ENCODE results near the gene LRRC32.

Gene LRRC32

DNA sequence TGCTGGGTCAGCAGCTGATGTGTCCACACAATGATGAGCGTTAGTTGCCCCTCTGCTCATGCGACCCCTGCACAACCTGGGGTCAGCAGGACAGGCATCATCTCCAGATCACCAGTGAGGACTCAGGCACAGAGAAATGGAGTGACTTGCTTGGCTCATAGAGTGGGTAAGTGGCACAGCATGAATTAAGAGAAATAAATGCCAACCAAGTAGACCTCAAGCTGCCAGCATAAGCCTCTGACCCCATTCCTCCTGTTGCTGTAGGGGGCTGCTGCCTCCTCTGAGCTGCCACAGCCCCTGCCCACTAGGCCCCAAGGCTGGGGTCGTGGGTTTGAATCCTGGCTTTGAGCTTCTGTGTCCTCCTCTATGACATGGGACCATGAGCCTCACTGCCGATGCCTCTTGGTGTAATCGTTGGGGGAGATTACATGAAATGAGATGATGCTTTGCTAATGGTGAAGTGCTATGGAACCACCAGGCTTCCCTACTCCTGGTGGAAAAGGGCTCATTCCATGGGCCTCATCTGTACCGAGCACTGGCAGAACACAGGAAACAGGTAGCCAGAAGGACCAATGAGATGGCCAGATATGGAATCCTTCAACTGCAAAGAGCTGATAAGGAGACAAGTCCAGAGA, 33.6 kb downstream of the LRRC32 start:
- no peak overlapping the region for H3K27ac Mint-ChIP-seq
- H3K27me3 Mint-ChIP-seq = peaks cover 51 to 70% of the 10 kb centered on the region in 2 donors
- H3K4me3 Mint-ChIP-seq = no peak overlapping the region
- H3K9me3 Mint-ChIP-seq = no peaks in the 10 kb centered on the region
- H3K36me3 Mint-ChIP-seq (ENCODE audit: insufficient read depth) = no peaks in the 10 kb centered on the region
- no peaks in the 10 kb centered on the region for H3K4me1 Mint-ChIP-seq (ENCODE audit: low read depth in 2 of 2)
- ATAC-seq (replicated peaks) (no peak), DNase-seq (no peak)

DNA sequence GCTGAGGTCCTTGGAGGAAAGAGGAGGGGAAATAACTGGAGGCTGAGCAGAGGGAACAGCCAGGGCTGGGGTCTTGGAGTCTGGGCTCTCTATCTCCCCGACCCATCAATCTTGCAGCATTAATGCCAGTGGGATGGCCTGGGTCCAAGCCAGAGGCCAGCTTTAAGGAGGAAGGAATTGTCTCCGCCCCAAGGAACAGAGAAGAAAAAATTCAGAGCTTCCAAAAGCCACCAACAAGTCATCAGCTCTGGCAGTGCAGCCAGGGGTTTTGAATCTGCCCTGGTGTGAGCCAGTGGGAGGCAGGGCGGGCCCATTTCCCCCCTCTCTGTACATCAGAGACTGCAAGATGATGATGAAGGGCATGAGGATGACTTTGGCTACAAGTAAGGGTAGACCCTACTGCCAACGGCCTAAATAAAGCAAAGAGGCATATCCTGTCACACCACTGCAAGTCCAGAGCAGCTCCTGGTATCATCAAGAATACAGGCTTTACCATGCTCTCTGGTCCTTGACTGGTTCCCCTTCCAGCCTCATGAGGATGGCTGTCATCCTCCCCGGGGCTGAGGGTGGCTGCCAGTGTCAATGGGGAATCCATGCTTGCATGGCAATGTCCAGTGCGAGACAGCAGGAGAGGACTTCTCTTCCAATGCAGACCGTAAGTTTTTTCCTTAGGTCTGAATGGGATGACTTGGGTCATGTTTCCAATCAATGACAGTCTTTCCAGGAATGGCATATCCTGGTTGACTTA, 34.4 kb downstream of the LRRC32 start:
- H3K27ac Mint-ChIP-seq = no peak overlapping the region
- no peaks in the 10 kb centered on the region for H3K4me1 Mint-ChIP-seq (ENCODE audit: low read depth in 2 of 2)
- H3K36me3 Mint-ChIP-seq (ENCODE audit: insufficient read depth) = no peaks in the 10 kb centered on the region
- no peak for ATAC-seq (replicated peaks)
- H3K4me3 Mint-ChIP-seq = no peak overlapping the region
- no peaks in the 10 kb centered on the region for H3K9me3 Mint-ChIP-seq
- DNase-seq = no peak
- peaks cover 47 to 62% of the 10 kb centered on the region in 2 donors for H3K27me3 Mint-ChIP-seq

DNA sequence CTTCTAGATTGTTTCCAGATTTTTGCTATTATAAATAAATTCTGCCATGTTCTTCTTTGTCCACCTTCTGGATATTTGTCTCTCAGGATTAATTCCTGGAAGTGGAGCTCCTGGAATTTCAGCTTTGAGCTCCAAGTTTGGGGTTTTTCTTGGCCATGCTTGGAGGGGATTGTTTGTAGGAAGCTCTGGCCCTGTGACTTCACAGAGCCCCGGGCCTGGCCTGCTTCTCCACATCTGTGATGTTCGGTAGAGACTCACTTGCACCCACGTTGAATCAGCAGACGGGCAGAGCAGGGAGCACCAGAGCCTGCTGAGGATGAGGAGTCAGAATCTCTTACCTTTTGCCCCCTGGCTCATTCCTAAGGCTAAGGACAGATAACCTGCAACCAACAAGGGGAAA, 35.7 kb downstream of the LRRC32 start:
- Mint-ChIP-seq H3K9me3 (no peaks in the 10 kb centered on the region), H3K4me1 (ENCODE audit: low read depth in 2 of 2) (peaks cover 0 to 4% of the 10 kb centered on the region in 2 donors), H3K36me3 (ENCODE audit: insufficient read depth) (no peaks in the 10 kb centered on the region), H3K27ac (no peak overlapping the region), H3K27me3 (peaks cover 40 to 52% of the 10 kb centered on the region in 2 donors), H3K4me3 (no peak overlapping the region)
- ATAC-seq (replicated peaks) = no peak
- DNase-seq = no peak

DNA sequence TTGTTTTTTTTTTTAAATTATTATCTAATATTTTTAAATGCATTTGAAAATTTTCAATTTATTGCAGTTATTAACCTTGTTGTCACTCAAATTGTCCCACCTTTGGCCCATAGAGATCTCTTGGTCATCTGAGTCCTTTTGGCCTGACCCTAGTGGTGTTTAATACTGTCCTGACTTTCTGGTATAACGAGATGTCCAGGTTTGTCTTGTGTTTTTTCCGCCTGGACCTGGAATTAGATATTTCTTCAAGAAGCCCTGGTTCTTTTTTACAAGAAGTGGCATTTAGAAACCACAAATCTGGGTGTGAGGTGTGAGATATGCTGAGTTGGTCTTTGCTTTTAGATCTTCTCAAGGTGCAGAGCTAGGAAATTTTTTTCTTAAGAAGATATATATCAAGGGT, 38.1 kb downstream of the LRRC32 start:
- Mint-ChIP-seq H3K9me3 (no peaks in the 10 kb centered on the region), H3K4me1 (ENCODE audit: low read depth in 2 of 2) (peaks cover 3 to 13% of the 10 kb centered on the region in 2 donors), H3K27me3 (peaks cover 22 to 30% of the 10 kb centered on the region in 2 donors), H3K4me3 (no peak overlapping the region), H3K27ac (no peak overlapping the region), H3K36me3 (ENCODE audit: insufficient read depth) (no peaks in the 10 kb centered on the region)
- DNase-seq (no peak), ATAC-seq (replicated peaks) (no peak)

DNA sequence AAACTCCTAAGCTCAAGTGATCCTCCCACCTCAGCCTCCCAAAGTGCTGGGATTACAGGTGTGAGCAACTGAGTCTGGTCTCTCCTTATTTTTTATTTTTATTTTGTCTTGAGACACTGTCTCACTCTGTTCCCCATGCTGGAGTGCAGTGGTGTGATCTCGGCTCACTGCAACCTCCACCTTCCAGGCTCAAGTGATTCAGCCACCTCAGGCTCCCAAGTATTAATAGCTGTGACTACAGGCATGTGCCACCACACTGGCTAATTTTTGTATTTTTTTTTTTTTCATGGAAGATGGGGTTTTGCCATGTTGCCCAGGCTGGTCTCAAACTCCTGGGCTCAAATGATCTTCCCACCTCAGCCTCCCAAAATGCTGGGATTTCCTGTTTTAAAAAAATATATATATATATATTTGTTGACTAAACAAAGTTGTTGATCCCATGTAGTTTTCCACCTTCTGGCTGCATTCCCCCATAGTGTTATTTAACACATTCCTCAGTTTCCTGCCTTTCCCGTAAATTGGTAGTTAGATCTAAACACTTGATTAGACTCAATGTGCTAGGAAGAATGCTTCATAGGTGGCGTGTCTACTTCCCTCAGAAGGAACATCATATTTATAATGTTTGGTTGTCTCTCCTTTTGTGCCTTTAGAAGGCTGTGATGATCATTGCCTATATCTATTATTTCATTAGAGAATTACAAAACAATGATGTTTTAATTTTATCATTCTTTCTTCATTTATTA, 38.8 kb downstream of the LRRC32 start:
- H3K4me1 Mint-ChIP-seq (ENCODE audit: low read depth in 2 of 2) = peaks cover 9 to 20% of the 10 kb centered on the region in 2 donors
- H3K27me3 Mint-ChIP-seq = peaks cover 19 to 23% of the 10 kb centered on the region in 2 donors
- no peak for ATAC-seq (replicated peaks)
- peak overlapping the region in 1 of 2 donors; percentile 46 for H3K27ac Mint-ChIP-seq
- no peaks in the 10 kb centered on the region for H3K9me3 Mint-ChIP-seq
- no peak for DNase-seq
- no peak overlapping the region for H3K4me3 Mint-ChIP-seq
- H3K36me3 Mint-ChIP-seq (ENCODE audit: insufficient read depth) = no peaks in the 10 kb centered on the region

DNA sequence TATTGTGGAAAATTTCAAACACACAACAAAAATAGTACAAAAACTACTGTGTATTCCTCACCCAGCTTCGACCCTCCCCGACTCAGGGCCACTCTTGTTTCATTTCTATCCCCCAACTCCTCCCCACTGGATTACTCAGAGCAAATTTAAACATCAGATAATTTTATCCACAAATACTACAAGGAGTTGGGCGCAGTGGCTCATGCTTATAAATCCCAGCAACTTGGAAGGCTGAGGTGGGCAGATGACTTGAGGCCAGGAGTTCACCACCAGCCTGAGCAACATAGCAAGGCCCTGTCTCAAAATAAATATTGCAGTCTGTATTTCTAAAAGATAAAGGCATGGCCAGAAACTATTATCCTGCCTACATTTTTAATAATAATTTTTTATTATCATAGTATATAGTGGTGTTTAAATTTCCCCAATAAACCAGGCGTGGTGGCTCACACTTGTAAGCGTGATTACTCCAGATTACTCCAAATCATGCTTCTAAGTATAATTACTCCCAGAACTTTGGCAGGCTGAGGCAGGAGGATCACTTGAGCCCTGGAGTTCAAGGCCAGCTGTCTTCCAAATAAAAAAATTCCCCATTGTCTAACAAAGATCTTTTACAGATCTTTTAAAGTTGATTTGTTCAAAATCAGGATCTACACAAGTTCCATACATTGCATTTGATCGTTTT, 39.8 kb downstream of the LRRC32 start:
- ATAC-seq (replicated peaks) = no peak
- peaks cover 0 to under 1% of the 10 kb centered on the region in 2 donors for H3K9me3 Mint-ChIP-seq
- no peak for DNase-seq
- H3K36me3 Mint-ChIP-seq (ENCODE audit: insufficient read depth) = no peaks in the 10 kb centered on the region
- peak overlapping the region in 1 of 2 donors; percentile 72 for H3K27ac Mint-ChIP-seq
- no peak overlapping the region for H3K4me3 Mint-ChIP-seq
- peaks cover 14 to 28% of the 10 kb centered on the region in 2 donors for H3K4me1 Mint-ChIP-seq (ENCODE audit: low read depth in 2 of 2)
- H3K27me3 Mint-ChIP-seq = peaks cover 10 to 14% of the 10 kb centered on the region in 2 donors

DNA sequence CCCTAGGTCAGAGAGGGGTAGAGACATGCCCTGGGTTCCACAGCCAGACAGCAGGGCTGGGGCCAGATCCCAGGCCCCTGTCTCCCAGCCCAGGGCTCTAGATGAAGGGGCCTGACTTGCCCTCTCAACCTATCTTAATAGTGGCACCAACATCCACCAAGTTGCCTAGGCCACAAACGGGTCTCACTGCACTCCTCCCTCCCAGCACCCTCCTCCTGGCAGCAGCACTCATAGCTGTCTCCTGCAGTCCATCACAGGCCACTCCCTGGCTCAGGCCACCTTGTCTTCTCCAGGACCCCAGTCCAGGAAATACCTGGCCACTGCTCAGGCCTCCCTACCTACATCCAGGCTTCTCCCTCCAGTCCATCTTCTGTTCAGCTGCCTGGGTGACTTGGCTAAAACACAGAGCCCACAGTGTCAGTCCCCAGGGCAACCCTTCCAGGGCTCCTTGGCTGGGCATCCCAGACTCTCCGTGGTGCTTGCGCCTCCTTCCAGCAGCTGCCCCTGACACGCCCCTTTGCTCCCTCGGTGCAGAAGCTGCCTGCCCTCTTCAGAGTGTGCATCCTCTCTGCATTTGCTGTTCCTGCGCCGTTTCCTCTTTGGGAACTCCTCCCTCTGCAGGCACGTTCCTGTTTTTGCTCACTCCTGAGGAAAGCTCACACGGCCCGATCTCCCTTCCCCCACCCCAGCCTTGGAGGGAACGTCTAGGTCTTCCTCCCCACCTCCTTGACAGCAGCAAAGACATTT, 40.5 kb downstream of the LRRC32 start:
- H3K4me1 Mint-ChIP-seq (ENCODE audit: low read depth in 2 of 2) = peaks cover 14 to 32% of the 10 kb centered on the region in 2 donors
- no peak overlapping the region for H3K4me3 Mint-ChIP-seq
- H3K9me3 Mint-ChIP-seq = peaks cover 2 to 8% of the 10 kb centered on the region in 2 donors
- H3K27me3 Mint-ChIP-seq = peaks cover 3 to 14% of the 10 kb centered on the region in 2 donors
- ATAC-seq (replicated peaks) (no peak), DNase-seq (no peak)
- H3K36me3 Mint-ChIP-seq (ENCODE audit: insufficient read depth) = no peaks in the 10 kb centered on the region
- H3K27ac Mint-ChIP-seq = peak overlapping the region in 1 of 2 donors; percentile 72

DNA sequence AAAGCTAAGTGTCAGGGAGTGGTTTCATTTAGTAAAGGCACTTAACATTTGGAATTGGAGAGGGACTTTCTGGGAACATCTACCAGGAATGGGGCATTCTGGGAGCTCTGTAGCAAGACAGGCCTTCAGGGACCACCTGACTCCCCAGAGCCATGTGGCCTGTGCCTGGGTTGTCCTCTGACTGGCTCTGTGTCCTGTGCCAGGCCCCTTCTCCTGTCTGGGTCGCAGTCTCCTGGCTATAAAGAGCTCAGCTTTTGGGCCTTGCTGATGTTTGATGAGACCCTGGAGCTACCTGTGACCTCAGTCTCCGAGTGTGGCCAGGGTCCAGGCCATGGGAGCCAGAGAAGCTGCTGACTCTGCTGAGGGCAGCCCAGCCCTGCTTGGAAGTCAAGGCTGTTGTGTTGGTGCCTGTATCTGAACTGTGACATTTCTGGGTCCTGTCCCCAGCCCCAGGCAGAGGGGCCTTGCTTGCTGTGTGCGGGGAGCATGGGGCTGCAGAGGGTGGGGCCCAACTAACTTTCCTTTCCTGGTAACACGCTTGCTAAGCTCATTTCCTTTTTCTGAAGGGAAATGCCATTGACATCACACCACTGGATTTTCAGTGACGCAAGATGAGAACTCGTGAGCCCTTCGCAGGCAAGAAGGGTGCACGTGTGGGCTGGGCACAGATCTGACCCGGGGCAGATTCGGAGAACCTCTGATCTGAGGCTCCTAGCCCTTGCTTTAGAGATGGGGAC, 41.3 kb downstream of the LRRC32 start:
- Mint-ChIP-seq H3K9me3 (peaks cover 2 to 9% of the 10 kb centered on the region in 2 donors), H3K36me3 (ENCODE audit: insufficient read depth) (no peaks in the 10 kb centered on the region), H3K4me3 (no peak overlapping the region), H3K27me3 (peaks cover 0 to 16% of the 10 kb centered on the region in 2 donors), H3K27ac (no peak overlapping the region), H3K4me1 (ENCODE audit: low read depth in 2 of 2) (peaks cover 14 to 32% of the 10 kb centered on the region in 2 donors)
- DNase-seq (no peak), ATAC-seq (replicated peaks) (peak; percentile 60)

DNA sequence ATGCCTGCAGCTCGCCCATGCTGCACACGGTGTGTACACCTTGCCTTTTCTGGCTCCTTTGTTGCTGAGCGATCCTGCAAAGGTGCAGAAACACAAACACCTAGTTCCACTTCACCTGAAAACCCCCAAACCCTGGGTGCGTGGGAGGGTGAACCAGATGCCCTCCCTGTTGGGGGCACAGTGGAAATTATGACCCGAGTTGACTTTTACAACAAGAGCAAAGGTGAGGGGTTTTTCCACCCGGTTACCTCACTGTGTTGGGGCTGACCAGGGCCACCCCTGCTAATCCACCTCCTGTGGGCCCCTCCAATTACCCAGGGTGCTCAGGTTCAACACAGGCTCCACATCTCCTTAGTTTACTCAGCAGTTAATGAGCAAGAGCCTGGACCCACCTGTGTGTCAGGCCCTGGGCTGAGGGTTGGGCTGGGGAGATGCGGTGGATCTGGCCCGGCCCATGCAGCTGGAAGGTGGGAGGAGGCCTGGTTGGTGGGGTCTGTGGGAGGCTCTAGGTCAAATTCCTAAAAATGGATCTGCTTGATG, 42.1 kb downstream of the LRRC32 start:
- peaks cover 14 to 32% of the 10 kb centered on the region in 2 donors for H3K4me1 Mint-ChIP-seq (ENCODE audit: low read depth in 2 of 2)
- H3K27ac Mint-ChIP-seq = peak overlapping the region in 1 of 2 donors; percentile 47
- H3K36me3 Mint-ChIP-seq (ENCODE audit: insufficient read depth) = no peaks in the 10 kb centered on the region
- no peak overlapping the region for H3K4me3 Mint-ChIP-seq
- peaks cover 2 to 9% of the 10 kb centered on the region in 2 donors for H3K9me3 Mint-ChIP-seq
- H3K27me3 Mint-ChIP-seq = peaks cover 0 to 21% of the 10 kb centered on the region in 2 donors
- no peak for ATAC-seq (replicated peaks)
- no peak for DNase-seq

DNA sequence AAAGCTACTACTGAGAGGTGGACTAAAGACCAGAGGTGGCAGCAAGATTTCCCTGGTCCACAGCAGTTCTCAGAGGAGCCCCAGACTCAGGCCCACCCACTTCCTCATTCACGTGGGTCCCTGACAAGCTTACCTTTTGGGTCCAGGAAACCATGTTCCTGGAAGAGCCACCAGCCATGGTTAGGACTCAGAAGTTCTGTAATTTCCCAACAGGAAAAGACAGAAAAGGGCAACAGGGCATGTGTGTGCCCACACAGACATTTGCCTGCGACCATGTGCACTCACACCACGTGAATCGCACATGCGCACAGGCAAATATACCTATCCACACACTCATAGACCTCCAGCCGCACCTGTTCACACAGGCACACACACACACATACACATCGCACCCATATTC, 42.9 kb downstream of the LRRC32 start:
- Mint-ChIP-seq H3K27ac (peak overlapping the region in 1 of 2 donors; percentile 47), H3K36me3 (ENCODE audit: insufficient read depth) (no peaks in the 10 kb centered on the region), H3K4me1 (ENCODE audit: low read depth in 2 of 2) (peaks cover 14 to 32% of the 10 kb centered on the region in 2 donors), H3K4me3 (no peak overlapping the region), H3K27me3 (peaks cover 0 to 30% of the 10 kb centered on the region in 2 donors), H3K9me3 (peaks cover 2 to 9% of the 10 kb centered on the region in 2 donors)
- DNase-seq (no peak), ATAC-seq (replicated peaks) (no peak)

DNA sequence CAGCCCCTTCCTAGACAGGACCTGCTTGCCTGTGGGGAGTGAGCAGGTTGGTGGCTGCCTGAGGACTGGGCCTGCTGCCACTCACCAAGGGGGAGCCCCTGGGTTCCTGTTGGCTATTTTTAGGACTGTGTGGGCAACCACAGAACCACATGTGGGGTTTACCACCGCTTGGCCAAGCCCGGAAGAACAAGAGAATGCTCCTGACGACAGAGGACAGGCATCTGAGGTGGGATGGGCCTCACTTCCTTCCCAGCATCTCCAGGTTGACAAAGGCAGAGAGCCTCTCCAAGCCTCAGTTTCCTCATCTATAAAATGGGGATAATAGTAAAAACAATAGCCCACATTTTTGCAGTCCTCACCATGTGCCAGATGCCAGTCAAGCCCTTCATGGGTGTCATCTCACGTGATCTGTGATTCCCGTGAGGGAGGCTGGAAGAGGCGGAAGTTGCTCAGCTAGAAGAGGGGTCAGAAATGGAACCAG, 43.6 kb downstream of the LRRC32 start:
- DNase-seq (peak; percentile 8 to 23 (median 13)), ATAC-seq (replicated peaks) (peak; percentile 73)
- Mint-ChIP-seq H3K27me3 (peaks cover 0 to 36% of the 10 kb centered on the region in 2 donors), H3K36me3 (ENCODE audit: insufficient read depth) (no peaks in the 10 kb centered on the region), H3K4me1 (ENCODE audit: low read depth in 2 of 2) (peaks cover 14 to 32% of the 10 kb centered on the region in 2 donors), H3K9me3 (peaks cover 2 to 9% of the 10 kb centered on the region in 2 donors), H3K4me3 (no peak overlapping the region), H3K27ac (peak overlapping the region in 1 of 2 donors; percentile 55)

DNA sequence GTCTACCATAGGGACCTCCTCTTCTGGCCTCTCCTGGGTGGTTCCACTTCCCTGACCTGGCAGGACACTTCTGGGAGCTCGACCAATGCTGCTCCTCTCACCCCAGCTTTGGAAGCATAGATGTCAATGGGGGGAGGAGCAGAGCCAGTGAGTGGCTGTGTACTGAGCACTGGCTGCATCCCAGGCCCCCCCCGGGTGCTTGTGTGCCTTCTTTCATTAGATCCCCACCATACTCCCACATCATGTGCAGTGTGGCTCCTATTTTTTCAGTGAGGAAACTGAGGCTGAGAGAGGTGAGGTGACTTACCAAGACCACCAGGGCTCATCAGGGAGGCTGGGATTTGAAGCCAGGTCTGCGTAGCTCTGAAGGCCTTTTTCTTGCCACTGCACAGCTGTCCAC, 44.3 kb downstream of the LRRC32 start:
- ATAC-seq (replicated peaks) = no peak
- no peak for DNase-seq
- H3K9me3 Mint-ChIP-seq = peaks cover 2 to 9% of the 10 kb centered on the region in 2 donors
- peaks cover 14 to 32% of the 10 kb centered on the region in 2 donors for H3K4me1 Mint-ChIP-seq (ENCODE audit: low read depth in 2 of 2)
- H3K27me3 Mint-ChIP-seq = peaks cover 0 to 36% of the 10 kb centered on the region in 2 donors
- H3K4me3 Mint-ChIP-seq = no peak overlapping the region
- H3K36me3 Mint-ChIP-seq (ENCODE audit: insufficient read depth) = no peaks in the 10 kb centered on the region
- H3K27ac Mint-ChIP-seq = peak overlapping the region in 1 of 2 donors; percentile 24
